Fibroblast of peridontal ligament (primary cell): ENCODE results near the gene TNIK.

Experiments used
- DNase-seq: peaks from one replicate; pipeline ENCODE4 v3.0.0-alpha.2; 2010; ENCODE audit errors: extremely low read depth

TNIK gene

GRCh38 chr3:171090321-171090720 is 369.9 kb downstream of the TNIK start:
- DNase-seq: no peak

- peak; percentile 93 for DNase-seq
Observed at GRCh38 chr3:171088964-171089754, 371.0 kb downstream of the TNIK start.

DNA sequence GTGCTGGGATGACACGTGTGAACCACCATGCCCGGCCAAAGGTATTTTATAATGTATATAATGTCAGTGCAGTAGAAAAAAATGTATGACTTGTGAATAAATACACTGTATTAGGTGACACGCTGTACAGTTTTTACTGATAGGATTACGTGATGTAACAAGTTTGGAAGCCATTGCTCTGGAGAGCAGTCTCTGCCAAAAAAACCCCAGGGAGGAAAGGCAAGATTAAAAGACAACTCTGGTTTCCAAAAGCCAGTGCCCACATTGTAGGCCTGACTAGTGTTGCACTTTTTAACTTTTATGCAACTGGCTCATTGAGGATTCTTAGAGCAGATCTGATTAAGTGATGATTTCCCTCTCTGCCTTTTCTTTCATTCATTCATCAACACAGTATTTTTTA is 371.7 kb downstream of the TNIK start:
- peak; percentile 22 for DNase-seq

- no peak for DNase-seq
Observed at GRCh38 chr3:171086914-171087313, 373.3 kb downstream of the TNIK start.

- DNase-seq: no peak
Observed at GRCh38 chr3:171077261-171077660, 382.9 kb downstream of the TNIK start.

GRCh38 chr3:171072432-171072831 is 387.8 kb downstream of the TNIK start:
- no peak for DNase-seq

- DNase-seq: no peak
Observed at GRCh38 chr3:171068658-171069057, 391.5 kb downstream of the TNIK start.

- DNase-seq: no peak
Observed at GRCh38 chr3:171066206-171066605, 394.0 kb downstream of the TNIK start.

GRCh38 chr3:171065732-171066131 is 394.5 kb downstream of the TNIK start:
- DNase-seq: no peak

GRCh38 chr3:171064461-171064860 is 395.7 kb downstream of the TNIK start:
- no peak for DNase-seq

- peak; percentile 5 for DNase-seq
Observed at GRCh38 chr3:171061749-171062148, 398.5 kb downstream of the TNIK start.

DNA sequence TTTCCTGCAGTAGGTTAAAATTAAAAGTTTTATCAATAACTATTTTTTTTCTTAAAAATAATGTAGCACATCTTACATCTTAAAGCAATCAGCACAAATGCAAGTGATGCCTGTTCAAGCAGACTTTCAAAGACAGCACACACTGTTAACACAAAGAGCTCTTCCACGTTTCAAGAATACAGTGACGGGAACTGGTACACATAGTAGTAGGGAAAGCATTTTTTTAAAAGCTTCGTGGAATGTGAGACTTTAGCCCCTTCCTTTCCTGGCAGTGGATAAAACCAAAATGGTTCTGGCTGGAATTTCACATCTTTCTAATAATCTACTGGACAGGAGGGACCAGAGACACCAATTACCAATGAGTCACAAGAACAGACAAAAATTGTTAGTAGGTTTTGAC is 400.2 kb downstream of the TNIK start:
- no peak for DNase-seq

DNA sequence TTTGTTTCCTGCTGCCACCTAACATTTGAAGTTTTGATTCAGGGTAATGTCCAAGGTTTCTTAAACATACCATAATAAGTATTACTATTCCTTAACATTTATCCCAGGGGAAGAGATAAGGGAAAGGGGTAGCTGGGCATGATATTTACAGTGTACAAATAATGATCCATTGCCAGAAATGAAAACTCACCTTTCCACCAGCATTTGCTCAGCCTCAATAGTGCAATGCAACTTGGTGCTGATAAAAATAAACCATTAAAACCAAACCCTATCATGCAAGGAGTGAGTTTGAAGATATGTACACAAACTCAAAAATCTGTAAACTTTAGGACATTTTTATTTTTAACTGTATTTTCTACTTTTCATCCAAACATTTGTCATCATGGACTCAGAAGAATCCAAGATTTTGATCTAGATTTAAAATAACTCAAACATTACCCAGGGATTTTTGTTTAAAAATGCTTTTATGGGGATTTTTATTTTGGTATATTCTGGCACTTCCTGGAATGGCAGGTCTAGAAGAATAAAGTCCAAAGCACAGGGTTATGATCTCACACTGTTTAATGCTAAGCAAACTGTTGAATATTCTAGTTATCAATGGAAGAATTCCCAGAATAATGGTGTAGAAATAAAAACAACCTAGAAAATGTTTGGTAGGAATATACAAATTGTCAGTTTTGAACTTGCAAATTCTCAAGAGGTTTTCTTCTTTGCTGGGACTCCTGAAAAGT is 401.2 kb downstream of the TNIK start:
- DNase-seq: no peak

DNA sequence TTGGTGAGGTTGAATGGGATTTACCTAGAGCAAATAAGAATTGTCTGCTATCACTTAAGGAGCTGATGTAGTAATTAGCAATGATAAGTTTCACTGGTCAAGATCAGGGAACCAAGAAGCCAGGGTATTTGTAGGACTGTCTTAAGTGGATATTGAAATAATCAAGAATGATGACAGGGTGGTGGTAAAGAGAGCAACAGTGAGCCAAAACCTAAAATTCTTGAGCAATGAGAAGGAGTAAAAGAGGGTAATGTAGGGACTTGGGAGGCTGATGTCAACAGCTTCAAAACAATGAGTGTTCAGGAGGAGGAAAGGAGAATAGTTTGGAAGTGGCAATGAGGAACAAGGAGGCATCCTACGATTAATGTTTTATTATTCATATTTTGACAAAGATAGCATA is 402.1 kb downstream of the TNIK start:
- DNase-seq: peak; percentile 71

GRCh38 chr3:171057072-171057471 is 403.1 kb downstream of the TNIK start:
- no peak for DNase-seq

DNA sequence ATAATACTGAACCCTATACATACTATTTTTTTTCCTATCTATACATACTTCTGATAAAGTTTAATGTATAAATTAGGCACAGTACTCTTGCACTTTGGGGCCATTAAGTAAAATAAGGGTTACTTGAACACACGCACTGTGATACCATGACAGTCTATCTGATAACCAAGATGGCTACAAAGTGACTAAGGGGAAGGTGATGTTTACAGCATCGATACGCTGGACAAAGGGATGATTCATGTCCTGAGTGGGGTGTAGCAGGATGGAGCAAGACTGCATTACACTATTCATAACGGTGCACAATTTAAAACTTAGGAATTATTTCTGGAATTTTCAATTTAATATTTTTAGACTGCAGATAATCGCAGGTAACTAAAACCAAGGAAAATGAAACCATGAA is 403.7 kb downstream of the TNIK start:
- DNase-seq: no peak

GRCh38 chr3:171055336-171056178 is 404.6 kb downstream of the TNIK start:
- DNase-seq: peak; percentile 20

DNA sequence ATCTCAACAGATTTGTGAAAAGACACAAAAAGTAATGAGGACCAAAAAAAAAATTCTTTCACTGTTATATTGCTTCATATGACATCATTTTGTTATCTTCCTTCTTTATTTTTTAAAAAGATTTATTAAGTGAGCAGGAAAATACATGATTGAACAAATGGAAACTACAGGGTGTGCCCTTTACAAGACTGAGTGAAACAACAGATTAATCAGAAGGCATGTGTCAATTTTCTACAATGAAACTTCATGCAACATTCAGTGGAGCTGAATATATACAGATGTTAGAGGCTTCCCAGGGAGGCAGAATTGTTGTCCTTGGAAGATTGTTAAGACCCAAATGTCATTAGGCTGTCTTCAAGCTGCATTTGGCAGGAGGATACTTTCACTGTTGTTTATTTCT is 405.3 kb downstream of the TNIK start:
- DNase-seq: peak; percentile 31

DNA sequence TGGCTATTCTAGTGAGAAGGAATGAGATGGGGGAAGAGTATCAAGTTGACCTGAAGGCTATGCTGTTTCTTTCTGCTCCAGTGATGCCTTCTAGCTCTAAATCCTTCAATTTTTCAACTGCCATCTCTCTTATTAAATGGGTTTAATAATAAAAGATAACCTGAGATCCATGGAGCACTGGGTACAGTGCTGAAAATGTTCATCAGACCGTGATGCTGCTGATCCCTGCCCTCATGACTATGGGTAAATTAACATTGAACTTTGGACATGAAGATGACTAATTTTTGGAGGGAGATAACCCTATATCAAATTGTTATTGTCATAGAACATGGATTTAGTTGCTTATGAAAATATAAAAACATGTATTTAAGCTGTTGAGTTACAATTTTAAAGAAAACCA is 406.0 kb downstream of the TNIK start:
- no peak for DNase-seq

DNA sequence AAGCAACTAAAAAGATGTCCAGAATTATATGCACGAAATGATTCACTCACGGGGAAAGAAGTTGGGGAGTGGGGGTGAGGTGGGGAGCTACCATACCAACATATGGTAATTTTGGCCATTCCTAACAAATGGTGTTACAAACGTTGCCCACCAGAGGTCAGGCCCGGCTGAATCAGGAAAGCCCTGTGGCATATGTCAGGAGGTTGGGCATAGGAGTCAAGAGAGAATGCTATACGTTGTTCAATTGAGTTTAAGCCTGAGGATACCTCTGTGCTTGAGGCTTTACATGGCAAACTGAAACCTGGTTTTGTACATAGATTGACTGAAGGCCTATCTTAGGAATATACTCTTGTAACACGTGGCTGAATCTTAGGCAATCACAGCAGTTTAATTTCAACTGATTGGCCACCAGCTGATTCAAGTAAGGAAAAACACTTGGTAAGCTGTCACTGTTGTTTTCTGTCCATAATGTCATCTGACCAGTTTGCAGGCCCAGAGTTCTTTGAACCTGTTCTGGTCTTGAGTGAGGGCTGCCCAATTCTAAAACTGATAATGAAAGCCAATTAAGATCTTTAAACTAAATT is 410.3 kb downstream of the TNIK start:
- DNase-seq: peak; percentile 67

DNA sequence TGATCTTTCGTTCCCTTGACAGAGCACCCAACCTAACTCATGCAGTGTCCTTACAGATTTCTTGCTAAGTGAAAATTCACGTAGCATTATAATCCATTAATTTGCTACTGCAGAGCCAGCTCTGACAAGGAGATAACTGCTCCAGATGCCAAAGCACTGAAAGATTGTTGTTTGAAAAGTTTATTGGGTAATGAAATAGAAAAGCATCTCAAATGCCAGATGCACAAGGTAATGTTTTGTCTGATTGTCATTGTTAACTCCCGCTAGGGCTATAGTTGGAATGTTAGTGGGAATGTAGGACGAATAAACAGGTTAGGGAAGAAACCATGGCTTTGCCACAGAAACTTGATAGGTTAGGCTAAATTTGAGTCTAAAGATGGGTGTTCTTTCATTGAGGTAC is 413.4 kb downstream of the TNIK start:
- no peak for DNase-seq
